HG02852 (cell line): ENCODE measurements around the gene LRRC8A.
"Not testable (repeated sequence)": the region's sequence is repeated elsewhere in the genome, so short reads cannot be mapped to it uniquely, and the experiment has no call there.

Source experiments
- ATAC-seq: cut with Tn5 transposase; IDR thresholded peaks from one replicate; pipeline ENCODE4 v1.9.1; 2021; ENCODE audit warnings: mild to moderate bottlenecking, moderate library complexity; ENCODE audit not compliant: unreplicated experiment

Gene LRRC8A

DNA sequence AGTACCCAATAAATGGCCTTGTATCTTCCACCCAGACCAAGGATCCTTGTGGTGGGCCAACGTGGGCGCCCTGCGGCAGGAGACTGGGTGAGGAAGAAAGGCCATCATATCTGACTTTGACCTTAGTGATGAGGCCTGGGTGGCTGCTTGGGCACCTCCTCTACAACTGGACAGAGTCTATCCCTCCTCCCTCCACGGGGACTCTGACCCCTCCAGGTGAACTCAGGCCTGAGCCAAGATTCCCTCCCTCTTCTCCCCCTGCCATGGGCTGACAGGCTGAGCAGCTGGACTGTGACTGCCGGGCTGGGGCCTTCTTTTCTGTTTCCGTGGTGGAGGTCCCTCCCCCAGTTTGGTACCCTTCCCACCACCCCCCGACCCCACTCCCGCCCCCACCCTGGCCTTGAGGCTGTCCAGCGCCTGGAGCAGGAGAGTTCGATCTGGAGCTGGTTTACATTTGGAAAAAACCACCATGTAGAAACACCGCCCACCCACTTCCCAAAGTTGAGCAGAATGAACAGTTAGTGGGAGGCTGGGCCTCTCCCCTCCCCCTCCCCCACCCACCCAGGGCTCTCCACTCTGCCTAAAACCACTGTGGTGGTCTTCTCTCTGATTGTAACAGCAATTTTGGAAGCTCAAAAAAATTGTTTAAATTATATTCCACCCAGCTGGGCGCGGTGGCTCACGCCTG, 37.6 kb downstream of the LRRC8A start:
- no peak for ATAC-seq

DNA sequence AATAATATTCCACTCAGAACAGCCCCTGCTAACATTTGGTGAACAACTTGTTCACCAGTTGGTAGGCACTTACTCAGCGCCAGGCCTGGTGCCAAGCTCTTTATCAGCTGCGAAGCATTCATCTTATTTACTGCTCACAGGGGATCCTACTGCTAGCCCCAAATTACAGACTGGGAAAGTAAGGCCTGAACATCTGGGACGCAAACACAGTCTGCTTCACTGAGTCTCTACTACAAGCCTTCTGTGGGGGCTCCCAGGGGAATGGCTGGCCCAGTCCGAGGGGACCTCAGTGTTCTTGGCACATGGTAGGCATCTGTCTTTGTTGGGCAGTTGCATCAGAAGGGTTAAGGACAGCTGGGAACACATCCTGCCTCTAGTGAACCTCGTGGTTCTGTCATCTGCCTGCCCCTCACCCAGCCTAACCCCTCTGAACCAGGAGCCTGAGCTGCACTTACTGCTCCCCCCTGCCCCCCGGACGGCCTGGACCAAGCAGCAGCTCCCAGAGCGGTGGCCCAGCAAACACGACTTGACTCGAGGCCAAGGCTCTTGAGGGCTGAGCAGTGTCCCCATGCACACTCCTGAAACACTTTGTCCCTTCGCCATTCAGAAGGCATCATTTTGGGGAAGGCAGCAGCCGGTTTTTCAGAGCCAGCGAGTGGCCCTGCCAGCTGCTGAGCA, 38.6 kb downstream of the LRRC8A start, which contains the start of gene PHYHD1:
Gene PHYHD1 (plus strand): TSS at position 602 of the 678 bp plus-strand sequence. CDS start 1,342 bp downstream, outside the sequence.
- no peak for ATAC-seq

- no peak for ATAC-seq
Observed at GRCh38 chr9:128921881-128922763, 40.2 kb downstream of the LRRC8A start.

DNA sequence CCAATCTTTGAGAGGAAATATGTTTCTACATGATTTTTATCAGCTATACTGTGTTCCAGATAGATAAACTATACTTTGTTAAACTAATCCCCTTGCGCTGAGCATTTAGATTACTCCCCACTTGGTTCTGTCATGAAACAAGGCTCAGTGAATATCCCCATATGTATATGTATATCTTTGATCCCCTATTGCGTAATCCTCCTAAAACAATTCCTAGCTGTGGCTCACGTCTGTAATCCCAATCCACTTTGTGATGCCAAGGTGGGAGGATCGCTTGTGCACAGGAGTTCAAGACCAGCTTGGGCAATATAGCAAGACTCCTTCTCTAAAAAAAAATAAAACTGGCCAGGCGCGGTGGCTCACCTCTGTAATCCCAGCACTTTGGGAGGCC, 41.6 kb downstream of the LRRC8A start:
- no peak for ATAC-seq

GRCh38 chr9:128927731-128928411, 45.9 kb downstream of the LRRC8A start:
- ATAC-seq: no peak

- no peak for ATAC-seq
Observed at GRCh38 chr9:128928624-128929023, 46.7 kb downstream of the LRRC8A start.

DNA sequence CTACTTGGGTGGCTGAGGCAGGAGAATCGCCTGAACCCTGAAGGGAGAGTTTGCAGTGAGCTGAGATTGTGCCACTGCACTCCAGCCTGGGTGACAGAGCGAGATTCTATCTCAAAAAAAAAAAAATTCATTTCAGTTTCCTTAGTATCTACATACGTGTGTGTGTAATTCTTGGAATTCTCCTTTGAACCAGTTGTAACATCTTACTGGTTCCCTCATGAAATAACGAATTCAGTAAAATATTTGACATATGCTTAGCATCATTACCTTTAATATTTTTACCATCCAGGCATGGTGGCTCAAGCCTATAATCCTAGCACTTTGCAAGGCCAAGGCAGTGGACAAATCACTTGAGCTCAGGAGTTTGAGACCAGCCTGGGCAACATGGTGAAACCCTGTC, 47.6 kb downstream of the LRRC8A start:
- no peak for ATAC-seq

- no peak for ATAC-seq
Observed at GRCh38 chr9:128933731-128934130, 51.8 kb downstream of the LRRC8A start.

GRCh38 chr9:128936171-128936865, 54.4 kb downstream of the LRRC8A start:
- no peak for ATAC-seq

DNA sequence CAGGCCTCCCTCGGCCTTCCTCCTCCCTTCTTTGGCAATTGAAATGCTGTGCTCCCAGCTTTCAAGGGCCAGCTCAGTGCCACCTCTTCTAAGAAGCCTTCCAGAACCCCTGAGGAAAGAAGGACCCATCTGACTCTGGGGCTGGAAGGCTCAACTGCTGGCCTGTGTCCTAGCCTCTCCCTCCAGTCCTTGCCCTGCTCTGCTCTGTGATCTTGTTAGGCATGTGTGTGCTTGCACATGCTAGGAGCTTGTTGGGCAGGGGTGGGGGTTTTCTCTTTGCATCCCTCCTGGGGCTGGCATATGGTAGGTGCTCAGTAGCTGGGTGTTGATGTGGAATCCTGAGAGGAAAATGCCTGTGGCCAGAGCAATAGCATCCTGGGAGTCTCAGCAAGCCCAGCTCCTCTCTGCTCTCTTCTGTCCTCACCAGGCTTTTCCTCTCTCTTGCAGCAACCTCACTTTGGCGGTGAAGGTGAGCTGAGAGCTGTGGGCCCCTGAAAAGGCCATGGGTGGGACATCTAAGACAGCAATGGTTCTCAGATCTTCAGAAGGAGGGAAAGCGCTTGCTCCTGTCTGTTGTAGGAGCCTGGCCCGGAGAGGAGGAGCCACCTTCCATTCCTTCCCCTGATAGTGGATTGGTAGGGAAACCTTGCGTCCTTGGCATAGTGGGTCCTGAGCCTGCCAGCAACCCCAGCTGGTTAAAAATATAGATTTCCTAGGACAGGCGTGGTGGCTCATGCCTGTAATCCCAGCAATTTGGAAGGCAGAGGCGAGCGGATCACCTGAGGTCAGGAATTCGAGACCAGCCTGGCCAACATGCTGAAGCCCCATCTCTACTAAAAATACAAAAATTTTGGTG, 55.6 kb downstream of the LRRC8A start:
- ATAC-seq: no peak

DNA sequence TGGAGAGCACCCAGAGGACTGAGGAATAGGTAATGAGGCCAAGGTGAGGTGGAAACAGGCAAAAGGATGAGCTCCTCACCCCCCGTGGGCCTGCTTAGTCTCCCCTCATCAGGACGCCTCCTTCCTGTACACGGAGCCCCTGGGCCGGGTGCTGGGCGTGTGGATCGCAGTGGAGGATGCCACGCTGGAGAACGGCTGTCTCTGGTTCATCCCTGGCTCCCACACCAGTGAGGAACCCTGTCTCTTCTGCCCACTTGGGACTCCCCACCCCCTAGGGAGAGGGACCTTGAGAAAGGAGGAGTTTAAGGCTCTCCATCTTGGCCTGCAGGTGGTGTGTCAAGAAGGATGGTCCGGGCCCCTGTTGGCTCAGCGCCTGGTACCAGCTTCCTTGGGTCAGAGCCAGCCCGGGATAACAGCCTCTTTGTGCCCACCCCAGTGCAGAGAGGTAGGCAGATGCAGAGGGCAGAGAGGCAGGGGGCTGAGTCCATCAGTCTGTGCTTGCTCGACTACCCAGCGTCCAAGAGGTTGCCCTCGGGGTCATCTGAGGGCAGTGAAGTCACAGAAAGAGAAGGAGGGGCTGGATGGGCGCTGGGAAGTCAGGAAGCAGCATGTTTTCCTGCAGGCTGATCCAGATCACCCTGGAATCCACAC, 58.5 kb downstream of the LRRC8A start:
- no peak for ATAC-seq

DNA sequence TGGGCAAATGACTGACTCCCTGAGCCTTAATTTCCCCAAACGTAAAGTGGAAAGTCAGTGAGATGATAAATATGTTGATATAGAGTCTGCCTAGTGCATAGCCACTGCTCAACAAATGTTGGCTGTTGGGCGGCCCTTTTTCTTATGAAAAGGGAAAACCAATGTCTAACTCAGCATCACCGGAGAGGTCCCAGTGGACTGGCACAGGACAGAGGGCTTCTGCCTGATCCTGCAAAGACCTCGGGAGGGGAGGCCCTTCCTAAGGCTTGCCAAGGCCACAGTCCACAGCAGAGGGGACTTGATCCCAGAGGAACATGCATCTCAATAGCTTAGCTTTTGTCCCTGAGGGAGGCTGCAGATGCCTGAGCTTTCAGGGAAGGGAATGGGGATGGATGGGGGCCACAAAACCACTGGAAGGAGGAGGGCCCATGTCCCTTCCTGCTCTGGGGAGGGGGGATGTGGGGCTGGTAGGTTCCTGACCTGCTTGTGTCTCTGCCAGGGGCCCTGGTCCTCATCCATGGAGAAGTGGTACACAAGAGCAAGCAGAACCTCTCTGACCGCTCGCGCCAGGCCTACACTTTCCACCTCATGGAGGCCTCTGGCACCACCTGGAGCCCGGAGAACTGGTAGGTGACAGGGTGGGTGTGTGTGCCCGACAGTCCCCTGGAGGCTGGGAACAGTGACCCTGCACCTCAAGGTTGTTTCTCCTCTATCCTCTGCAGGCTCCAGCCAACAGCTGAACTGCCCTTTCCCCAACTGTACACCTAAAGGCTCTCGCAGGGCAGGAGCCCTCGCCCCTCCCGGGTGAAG, 59.2 kb downstream of the LRRC8A start:
- ATAC-seq: no peak

GRCh38 chr9:128943832-128944620, 62.1 kb downstream of the LRRC8A start:
- no peak for ATAC-seq

- not testable (repeated sequence) for ATAC-seq
Observed at GRCh38 chr9:128944966-128945365, 63.0 kb downstream of the LRRC8A start.

- ATAC-seq: no peak
Observed at GRCh38 chr9:128945798-128946501, 64.0 kb downstream of the LRRC8A start.

DNA sequence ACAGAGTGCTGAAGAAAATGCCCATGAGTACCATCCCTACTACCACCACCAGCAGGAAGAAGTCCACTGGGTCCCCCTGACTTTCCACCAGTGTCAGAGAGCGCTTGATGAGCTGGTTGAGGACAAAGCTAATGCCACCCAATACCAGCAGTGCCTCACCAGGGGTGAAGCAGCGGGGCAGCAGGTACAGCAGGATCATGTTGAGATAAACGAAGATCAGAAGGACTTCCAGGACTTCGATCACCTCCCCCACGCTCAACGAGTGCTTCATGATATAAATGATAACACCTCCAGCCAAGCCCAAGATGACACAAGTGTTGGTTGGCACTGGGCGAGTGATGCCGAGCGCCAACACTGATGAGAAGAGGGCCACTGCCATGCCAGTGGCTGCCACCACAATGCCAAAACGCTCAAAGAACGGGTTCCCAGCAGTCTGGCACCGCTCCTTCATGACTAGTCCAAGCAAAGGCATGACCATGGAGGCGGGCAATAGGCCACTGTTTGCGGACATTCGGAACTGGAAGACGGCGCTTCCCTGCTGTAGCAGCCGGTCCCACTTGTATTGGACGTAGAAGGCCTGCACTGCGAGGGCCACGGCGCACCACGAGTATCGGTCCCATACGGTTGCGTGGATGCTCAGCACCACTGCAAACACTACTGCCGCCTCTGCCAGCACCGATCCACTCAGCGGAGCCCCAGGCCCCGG, 64.8 kb downstream of the LRRC8A start:
- ATAC-seq: no peak
